GM18519 (cell line): Measurements from ENCODE around the gene MYH4.

ENCODE experiments used
- ATAC-seq: cut with Tn5 transposase; IDR thresholded peaks from one replicate; pipeline ENCODE4 v1.9.1; 2021; ENCODE audit warnings: mild to moderate bottlenecking, moderate library complexity; ENCODE audit not compliant: unreplicated experiment, low FRiP score

MYH4 gene

DNA sequence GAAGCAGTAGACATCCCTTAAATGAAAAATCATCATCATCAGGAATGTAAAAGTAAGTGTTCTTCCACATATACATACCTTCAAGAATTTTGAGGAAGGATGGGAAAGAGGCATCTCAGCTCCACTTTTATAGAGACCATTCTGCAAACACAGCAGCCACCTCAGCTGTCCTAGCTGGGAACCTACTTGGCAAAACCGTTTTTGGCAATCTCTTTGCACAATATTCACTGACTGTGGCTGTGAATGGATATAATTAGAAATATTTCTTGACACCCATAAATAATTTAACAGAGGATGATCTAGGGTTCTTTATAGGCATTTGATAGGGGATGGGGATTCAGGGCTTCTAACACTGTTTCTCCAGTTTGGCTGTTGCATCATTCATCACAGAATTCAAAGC, at the start of gene MYH4:
TSS of gene MYH4 (minus strand) at position 101 of the 400 bp plus-strand sequence. CDS start 2,814 bp downstream, outside the sequence.
- ATAC-seq = no peak

DNA sequence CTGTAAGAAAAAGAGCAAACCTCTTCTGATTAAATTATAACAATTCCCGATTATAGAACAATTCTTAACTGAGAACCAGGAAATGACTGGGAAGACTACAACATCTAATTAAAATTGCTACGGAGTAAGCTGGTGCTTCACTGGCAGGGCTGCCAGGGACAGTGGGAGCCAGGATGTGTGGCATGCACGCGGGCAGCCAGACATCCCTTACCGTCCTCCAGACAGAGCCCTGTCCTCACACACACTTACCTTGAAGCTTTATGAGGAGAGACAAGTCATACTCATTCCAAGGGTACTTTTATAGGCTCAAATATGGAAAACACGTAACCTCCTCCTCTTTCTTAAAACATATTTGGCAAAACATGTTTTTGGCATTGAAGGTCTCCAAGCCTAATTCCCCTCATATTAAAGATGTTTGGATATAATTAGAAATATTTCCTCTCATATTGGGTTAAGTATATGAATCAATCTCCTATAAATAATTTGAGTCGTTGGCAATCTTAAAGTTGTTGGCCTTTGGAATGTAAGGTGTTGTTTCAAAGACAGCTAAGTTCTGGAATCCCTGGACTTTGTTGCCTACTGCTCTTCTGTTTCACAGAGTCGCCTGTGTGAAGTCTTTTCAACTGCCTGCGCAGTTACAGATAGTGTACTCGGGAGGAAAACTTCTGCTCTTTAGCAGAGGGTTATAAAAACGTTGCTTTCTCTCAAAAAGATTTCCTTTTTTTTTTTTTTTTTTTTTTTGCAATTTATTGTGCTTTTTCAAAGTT, 49.1 kb upstream of the MYH4 start, which contains the start of gene MYH1:
TSS of gene MYH1 (minus strand) at position 272 of the 767 bp plus-strand sequence. CDS start 1,900 bp downstream, outside the sequence.
- no peak for ATAC-seq

DNA sequence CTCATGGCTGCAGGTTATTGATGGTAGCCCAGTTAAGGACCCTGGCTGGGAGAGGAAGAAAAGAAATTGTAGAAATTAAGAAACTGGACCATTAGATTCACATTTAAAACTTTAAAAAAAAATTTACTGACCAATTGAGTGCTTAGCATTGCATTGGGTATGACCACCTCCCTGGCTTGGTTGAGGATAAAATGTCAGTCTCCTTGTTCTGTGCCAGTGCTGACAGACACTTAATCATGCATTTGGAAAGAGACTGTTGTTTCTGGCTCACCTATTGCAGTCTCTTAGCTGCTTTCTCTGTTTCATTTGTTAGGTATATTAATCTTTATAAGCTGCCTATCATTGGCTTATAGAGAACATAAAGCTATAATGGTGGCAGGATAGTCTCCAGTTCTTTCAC, 47.3 kb upstream of the MYH4 start:
- ATAC-seq = no peak

DNA sequence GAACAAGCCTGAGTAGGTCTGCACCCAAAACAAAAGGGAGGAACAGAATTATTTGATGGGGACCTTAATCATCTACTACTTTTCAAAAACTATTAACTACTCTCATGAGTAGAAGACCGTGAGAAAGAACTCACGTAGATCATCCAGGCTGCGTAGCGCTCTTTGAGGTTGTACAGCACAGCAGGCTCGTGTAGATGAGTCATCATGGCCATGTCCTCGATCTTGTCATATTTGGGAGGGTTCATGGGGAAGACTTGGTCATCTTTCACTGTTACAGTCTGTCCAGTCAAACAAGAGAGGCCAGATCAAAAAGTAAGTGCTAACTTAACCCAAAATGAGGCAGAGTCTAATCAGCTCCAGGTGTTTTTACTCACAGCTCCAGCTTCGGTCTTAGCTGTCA, 46.7 kb upstream of the MYH4 start:
- ATAC-seq = no peak

DNA sequence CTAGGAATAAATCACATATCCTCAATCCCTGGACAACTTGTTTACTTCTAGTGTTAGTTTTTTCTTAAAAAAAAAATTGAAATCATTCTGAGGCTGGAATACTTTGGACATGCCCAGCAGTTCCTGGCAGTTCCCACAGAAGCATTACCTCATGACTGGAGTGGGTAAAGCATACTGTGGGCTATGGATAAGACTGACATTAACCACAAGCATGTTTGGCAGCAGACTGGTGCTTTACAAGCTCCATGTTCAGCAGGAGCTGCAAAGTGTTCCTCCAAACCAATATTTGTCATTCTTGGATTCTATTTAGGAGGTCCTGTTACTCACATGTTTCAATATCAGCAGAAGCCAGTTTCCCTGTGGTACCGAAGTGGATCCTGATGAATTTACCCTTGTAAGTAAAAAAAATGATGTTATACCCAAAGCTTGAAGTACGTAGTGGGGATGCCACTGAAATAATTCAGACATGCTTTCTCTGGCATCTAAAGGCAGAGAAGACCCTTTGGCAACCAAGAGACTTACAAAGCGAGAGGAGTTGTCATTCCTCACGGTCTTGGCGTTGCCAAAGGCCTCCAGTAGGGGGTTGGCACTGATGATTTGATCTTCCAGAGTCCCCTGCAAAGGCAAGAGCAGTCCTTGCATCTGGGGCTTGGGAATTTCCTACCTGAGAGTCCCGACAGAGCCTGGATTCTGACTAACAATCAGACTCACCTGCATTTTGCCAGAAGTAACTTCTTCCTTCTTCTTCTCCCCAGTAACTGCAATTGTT, 44.1 kb upstream of the MYH4 start:
- no peak for ATAC-seq

DNA sequence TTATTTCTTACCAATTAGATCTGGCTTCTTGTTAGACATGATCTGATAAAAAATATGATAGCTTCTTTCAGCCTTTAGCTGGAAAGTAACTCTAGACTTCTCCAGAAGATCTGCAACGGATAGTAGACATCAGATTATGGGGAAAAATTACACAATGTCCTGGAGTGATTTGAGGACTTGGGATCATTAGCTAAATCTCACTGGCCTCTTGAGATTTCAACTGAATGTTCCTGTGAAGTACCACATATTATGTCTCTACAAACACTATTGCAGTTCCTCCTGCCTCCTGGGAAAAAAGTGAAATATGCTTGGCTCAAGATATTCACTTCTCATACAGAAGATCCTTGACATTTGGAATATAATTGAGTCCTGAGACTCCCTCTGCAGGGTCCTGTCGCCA, 43.5 kb upstream of the MYH4 start:
- no peak for ATAC-seq

DNA sequence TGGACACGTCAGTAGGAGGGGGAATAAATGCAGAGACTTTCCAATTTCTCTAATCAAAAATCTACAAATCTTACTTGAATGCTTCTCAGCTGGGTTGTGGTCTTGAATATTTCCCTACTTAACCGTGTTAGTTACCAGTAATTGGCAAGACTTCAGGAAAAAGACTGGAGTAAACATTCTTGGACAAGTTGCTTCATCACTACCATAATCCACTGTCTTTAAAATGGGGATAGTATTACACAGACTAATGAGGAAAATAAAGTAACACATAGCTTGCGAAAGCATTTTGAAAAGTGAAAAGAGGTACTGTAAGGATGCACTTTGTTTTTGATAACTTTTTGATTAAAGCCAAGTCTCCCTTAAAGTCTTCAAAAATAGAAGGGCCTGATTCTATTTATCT, 30.6 kb upstream of the MYH4 start:
- ATAC-seq = no peak

DNA sequence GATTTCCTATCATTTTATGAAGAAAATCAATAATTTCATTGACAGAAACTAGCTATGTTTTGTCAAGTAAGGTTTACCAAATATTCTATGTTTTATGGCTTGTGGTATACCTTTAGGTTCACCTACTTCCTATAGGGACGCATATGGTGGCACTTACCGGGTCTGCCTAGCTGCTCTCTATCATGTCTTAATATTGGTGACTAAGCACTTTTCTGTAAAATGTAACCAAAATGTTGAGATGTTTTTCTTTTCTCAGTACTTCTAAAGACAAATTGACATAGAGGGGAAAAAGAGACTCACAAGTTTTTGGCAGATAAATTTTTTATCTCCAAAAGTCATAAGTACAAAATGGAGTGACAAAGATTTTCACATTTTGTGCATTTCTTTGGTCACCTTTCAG, 22.6 kb upstream of the MYH4 start:
- no peak for ATAC-seq

DNA sequence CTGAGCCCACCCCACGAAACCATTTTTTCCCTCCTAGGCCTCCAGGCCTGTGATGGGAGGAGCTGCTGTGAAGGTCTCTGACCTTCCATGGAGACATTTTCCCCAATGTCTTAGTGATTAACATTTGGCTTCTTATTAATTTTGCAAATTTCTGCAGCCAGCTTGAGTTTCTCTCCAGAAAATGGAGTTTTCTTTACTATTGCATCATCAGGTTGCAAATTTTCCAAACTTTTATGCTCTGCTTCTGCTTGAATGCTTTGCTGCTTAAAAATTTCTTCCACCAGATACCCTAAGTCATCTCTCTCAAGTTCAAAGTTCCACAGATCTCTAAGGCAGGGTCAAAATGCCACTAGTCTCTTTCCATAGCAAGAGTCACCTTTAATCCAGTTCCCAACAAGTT, 12.9 kb upstream of the MYH4 start:
- no peak for ATAC-seq

DNA sequence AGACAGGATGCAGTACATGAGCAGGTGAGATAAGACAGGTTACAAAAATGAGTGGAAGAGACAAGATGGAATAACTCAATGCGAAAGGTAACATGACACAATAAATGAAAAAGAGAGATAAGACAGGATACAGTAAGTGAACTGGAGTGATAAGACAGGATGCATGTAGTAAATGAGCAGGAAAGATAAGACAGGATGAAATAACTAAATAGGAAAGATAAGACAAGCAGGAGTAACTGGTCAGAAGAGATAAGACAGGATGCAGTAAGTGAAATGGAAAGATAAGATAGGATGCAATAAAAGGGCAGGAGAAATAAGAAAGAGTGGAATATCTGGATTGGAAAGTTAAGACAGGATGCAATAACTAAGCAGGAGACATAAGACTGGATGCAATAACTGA, 8.3 kb upstream of the MYH4 start:
- no peak for ATAC-seq

DNA sequence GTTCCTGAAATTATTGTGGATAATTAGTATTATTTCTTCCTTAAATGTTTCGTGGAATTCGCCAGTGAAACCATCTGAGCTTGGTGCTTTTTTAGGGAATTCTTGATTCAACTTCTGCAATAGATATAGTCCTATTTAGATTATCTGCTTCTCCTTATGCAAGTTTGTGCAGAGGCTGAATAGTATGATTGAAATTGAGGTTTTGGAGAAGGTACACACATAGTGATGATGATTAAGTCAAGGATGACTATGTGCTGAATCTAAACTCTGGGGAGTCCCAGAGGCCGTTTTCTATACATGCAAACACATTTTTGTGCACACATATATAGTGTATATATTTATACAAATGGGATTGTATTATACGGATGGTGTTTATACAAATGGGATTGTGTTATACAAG, 5.2 kb upstream of the MYH4 start:
- no peak for ATAC-seq

DNA sequence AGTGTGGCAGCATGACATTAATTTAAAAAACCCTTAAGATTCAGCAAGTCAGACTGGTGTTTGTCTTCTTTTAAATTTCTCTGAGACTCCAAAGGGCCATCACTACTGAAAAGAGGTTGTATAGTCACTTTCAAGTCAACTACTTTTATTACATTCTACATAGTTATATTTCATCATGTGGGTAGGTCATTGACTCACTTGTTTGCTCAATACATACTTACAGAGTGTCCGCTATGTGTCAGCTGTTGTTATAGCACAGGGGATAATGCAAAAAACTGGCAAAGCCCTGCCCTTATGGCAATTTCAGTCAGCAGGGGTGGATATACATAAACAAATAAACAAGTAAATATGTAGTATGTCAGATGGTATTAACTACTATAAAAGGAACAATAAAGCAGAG, 2.5 kb upstream of the MYH4 start:
- no peak for ATAC-seq

DNA sequence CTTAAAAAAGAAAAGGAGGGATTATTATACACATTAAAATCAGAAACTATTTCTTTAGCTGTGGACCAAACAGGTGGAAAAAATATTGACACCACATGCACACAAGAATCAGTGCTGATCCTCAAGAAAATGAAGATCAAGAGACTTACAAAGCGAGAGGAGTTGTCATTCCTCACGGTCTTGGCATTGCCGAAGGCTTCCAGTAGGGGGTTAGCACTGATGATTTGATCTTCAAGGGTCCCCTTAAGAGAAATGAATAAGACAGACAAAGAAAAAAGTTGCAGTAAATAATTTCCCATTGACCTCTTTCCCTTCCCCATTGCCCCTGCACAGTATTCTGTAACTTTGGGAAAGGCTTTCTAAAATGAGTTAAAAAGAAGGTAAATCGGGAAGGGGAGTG, 6.0 kb downstream of the MYH4 start:
- ATAC-seq = no peak

DNA sequence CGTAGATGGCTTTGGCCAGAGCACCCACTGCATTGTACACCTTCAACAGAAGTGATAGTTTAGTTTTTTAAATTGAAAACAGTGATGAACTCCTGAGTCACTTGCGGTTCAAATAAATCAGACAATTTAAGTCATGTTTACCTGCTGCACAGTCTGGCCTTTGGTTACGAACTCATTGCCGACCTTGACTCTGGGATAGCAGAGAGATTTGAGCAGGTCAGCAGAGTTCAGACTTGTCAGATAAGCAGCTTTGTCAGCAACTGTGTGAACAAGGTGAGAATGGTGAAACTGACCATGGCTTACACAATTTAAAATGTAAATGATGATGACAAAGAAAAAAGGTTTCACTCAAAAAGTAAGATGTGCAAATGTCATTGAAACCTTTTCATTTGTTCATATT, 9.3 kb downstream of the MYH4 start:
- no peak for ATAC-seq

DNA sequence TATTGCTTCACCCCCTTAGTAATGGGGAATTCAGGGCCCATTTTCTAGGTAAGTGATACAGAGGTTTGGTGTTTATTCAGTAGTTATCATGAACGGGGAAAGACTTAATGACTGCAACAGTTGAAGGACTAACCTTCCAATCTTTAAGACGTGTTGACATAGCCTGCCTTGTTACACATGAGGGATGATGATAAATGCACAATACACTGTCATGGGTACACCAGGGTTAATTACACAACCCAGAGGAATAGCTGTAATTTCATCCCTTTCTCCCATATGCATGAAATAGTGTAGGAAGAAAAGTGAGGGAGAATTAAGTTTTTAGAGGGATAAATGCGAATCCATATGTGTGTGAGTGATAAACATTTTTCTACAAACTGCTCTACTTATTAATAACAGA, 10.7 kb downstream of the MYH4 start:
- ATAC-seq = no peak

DNA sequence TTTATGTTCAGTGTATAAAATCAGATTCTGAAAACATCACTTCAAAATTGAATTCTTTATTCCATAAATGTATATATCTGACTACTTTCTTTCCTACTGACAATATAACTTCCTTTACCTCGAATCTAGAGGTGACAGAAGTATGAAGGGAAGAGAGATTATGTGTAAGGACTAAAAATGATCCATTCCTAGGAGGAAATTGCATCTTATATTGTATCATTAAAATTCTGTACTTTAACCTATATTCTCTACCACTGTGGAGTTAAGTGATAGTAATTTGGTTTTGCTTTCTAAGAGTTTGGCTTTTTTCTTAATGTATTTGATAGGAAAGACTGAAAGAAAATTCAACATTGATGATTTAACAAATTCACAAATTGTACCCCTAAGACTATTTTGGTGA, 11.4 kb downstream of the MYH4 start:
- no peak for ATAC-seq

DNA sequence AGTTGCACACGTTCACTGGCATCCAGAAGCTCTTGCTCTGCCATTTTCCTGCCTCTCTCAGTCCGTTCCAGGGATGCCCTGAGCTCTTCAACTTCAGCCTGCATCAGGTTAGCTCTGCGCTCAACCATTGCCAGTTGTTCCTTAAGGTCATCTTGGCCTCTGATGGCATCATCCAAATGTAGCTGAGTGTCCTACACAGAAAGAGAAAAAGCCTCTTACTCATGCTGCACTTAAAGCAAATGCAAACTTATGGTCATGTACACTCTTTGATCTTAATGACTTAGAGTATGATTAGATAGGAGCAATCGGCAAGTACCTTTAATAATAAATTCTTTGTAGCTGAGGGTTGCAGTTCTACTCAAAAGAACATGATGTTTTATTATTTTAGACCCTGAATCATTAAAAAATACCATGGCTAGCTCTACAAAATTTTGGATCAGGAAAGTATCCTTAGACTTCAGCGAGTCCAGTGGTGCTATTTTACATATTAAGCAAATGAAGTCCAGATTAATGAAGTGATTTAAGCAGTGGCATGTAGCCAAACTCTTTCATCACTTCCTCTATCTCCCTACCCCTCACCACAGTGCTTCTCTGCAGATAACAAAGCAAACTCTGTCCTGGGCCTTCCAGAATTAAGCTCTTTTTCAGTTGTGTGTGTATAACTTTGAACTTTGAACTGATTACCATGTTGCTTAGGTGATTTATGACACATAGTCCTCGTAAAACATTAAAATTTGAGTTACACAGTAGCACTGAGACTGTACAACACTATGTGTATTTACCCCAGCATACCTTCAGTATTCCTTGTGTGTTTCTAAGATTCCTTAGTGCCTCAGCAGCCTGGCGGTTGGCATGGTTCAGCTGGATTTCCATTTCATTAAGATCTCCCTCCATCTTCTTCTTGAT, 22.1 kb downstream of the MYH4 start:
- no peak for ATAC-seq

DNA sequence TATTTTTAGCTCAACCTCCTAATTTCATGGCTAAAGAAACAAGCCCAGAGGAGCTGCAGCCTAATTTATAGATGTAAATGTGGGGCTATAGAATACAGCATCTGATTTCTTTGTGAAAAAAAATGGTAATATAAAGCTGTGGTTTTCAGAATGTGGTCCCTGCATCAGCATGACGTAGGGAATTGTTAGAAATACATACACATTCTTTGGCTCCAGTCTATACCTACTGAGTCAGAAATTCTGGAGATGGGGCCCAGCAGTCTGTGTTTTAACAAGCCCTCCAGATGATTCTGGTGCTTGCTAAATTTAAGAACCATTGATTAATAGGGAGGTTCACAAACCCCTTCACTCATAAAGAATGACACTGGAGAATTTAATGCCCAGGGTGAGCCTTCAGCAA, 29.5 kb downstream of the MYH4 start:
- ATAC-seq = no peak

DNA sequence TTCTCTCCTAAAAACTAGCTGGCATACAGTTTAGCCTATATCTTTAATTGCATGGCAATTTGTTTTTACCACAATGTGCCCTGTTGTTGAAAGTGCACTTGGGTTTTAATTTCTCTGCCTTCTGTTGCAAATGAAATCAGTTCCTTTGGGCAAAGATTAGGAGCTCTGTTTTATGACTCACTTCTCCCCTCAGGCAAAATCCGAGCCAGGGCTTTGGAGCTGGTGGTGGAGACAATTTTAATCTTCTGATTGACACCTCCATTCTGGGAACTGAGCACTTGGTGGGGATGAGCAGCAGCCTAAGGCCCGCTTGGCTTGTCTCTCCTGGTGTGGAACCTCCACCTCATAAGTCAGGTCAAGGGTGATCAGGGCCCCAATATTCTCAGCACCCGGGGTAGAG, 34.3 kb downstream of the MYH4 start:
- ATAC-seq = no peak

DNA sequence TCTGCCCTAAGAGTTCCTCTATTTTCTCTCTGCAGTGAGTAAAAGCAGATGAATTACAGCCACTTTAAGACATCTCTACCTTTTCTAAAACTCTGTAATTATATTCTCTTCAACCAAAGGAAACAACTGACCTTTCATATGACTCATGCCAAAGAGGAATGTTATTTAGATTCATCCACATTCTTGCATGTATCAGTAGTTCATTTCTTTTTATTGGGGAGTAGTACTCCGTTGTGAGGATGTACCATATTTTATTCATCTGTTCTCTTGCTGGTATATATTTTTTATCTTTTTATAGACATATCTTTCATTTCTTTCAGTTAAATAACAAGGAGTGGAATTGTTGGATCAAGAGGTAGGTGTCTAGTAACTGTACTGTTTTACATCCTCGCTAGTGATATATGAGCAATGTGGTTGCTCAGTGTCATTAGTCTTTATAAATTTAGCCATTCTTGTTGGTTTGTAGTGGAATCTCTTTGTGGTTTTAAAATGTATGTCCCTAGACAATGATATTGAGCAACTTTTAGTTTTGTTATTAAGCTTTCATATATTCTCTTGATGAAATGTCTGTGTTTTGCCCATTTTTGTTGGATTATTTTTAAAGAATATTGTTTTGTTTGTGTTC, 39.8 kb downstream of the MYH4 start:
- no peak for ATAC-seq

DNA sequence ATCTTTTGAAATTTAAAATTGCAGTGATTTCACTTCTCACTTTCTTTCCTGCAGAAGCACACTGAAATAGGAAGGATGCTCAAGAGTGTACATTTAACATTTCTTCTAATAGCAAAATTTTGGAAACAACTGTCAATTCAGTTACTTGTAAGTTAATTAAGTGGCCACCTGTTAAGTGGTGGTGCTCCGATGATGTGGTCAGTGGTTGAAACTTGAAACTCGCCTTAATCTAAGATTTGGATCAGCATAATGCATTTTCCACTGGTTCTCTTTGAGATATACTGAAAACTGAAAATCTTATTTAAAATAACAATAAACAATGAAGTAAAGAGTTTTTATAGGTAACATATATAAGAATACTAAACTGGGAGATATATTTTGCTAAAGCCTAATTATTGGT, 40.6 kb downstream of the MYH4 start:
- ATAC-seq = no peak
